HFFc6 (cell line): Measurements from ENCODE around the gene PDZD2. TPM values are rescaled to one million over a fixed set of nuclear protein-coding genes. Genes with fewer than 3 reads are reported as not detected.

Source experiments
- DNase-seq: peaks from one replicate; pipeline ENCODE4 v3.0.0-alpha.2; 2018
- H3K27ac Mint-ChIP-seq: 2 replicates; pipeline ENCODE4 v1.8.0; 2020; ENCODE audit warnings: mild to moderate bottlenecking, mixed read lengths
- H3K27me3 Mint-ChIP-seq: 2 replicates; pipeline ENCODE4 v1.8.0; 2021; ENCODE audit warnings: mild to moderate bottlenecking, moderate library complexity, mixed read lengths; ENCODE audit not compliant: insufficient read depth
- H3K36me3 Mint-ChIP-seq: 2 replicates; pipeline ENCODE4 v1.8.0; 2021; ENCODE audit warnings: low read depth, mixed read lengths
- H3K4me1 Mint-ChIP-seq: 2 replicates; pipeline ENCODE4 v1.8.0; 2020; ENCODE audit warnings: low read depth, mixed read lengths
- H3K4me3 Mint-ChIP-seq: 2 replicates; pipeline ENCODE4 v1.8.0; 2020; ENCODE audit warnings: mild to moderate bottlenecking, moderate library complexity, mixed read lengths
- H3K9me3 Mint-ChIP-seq: 2 replicates; pipeline ENCODE4 v1.8.0; 2020; ENCODE audit warnings: mild to moderate bottlenecking, mixed read lengths
- CTCF ChIP-seq: fragments of 200-600 bp; sonication (generic); IDR thresholded peaks from 2 replicates; pipeline ENCODE4 v1.5.0; 2021; ENCODE audit warnings: antibody characterized with exemption, mild to moderate bottlenecking
- total RNA-seq, 6 experiments: library from RNA; stranded (reverse); fragmentation: NEBNext Ultra II Directional; extraction: Animal tissue kit (Norgen Biotek cat#: 25700); gene quantifications; 2 replicates in 1 of 6; 3 replicates in 5 of 6; pipeline ENCODE4 v1.2.3, GENCODE V29; 2021

Gene PDZD2
- total RNA-seq, 6 experiments from 2014 or later: 0.02 to 0.12 (median 0.09) TPM

- H3K27ac Mint-ChIP-seq: no peak overlapping the region
- TF ChIP-seq CTCF: no peak
- H3K27me3 Mint-ChIP-seq: peaks cover 2% of the 10 kb centered on the region; the same call in 1 of the 2 replicates
- no peak overlapping the region for H3K4me3 Mint-ChIP-seq
- peaks cover 18% of the 10 kb centered on the region; the same call in 1 of the 2 replicates for H3K4me1 Mint-ChIP-seq
- DNase-seq: no peak
- H3K36me3 Mint-ChIP-seq: no peaks in the 10 kb centered on the region
- H3K9me3 Mint-ChIP-seq: no peaks in the 10 kb centered on the region
Observed at GRCh38 chr5:31982027-31982426, 343.1 kb downstream of the PDZD2 start.

GRCh38 chr5:31982621-31983020, 343.7 kb downstream of the PDZD2 start:
- H3K27me3 Mint-ChIP-seq: peaks cover 2% of the 10 kb centered on the region; the same call in 1 of the 2 replicates
- DNase-seq: no peak
- TF ChIP-seq CTCF: no peak
- no peaks in the 10 kb centered on the region for H3K36me3 Mint-ChIP-seq
- no peak overlapping the region for H3K27ac Mint-ChIP-seq
- no peak overlapping the region for H3K4me3 Mint-ChIP-seq
- no peaks in the 10 kb centered on the region for H3K9me3 Mint-ChIP-seq
- H3K4me1 Mint-ChIP-seq: peaks cover 23% of the 10 kb centered on the region

- peaks cover 2% of the 10 kb centered on the region; the same call in 1 of the 2 replicates for H3K27me3 Mint-ChIP-seq
- no peak overlapping the region for H3K4me3 Mint-ChIP-seq
- no peak for TF ChIP-seq CTCF
- DNase-seq: peak; percentile 20
- no peak overlapping the region for H3K27ac Mint-ChIP-seq
- H3K9me3 Mint-ChIP-seq: no peaks in the 10 kb centered on the region
- H3K36me3 Mint-ChIP-seq: peaks cover 5% of the 10 kb centered on the region; the same call in 1 of the 2 replicates
- peaks cover 35% of the 10 kb centered on the region for H3K4me1 Mint-ChIP-seq
Observed at GRCh38 chr5:31983851-31984250, 344.9 kb downstream of the PDZD2 start.

DNA sequence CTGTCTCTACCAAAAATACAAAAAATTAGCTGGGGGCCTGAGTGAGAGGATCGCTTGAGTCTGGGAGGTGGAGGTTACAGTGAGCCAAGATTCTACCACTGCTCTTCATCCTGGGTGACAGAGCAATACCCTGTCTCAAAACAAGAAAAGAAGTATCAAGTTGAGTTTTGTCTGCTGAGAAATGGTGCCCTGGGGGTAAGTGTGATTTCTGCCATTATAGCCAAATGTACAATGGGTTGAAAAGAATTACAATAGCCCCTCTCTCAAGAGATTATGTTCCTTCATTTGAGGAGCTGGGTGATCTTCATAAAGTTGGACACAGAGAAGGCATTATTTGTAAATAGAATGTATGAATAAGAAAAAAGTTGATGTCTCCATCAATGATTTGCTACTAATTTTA, 345.8 kb downstream of the PDZD2 start:
- DNase-seq: no peak
- Mint-ChIP-seq H3K4me3 (no peak overlapping the region), H3K9me3 (no peaks in the 10 kb centered on the region), H3K36me3 (peaks cover 5% of the 10 kb centered on the region; the same call in 1 of the 2 replicates), H3K4me1 (peaks cover 41% of the 10 kb centered on the region), H3K27me3 (peaks cover 2% of the 10 kb centered on the region; the same call in 1 of the 2 replicates), H3K27ac (no peak overlapping the region)
- TF ChIP-seq CTCF: no peak

DNA sequence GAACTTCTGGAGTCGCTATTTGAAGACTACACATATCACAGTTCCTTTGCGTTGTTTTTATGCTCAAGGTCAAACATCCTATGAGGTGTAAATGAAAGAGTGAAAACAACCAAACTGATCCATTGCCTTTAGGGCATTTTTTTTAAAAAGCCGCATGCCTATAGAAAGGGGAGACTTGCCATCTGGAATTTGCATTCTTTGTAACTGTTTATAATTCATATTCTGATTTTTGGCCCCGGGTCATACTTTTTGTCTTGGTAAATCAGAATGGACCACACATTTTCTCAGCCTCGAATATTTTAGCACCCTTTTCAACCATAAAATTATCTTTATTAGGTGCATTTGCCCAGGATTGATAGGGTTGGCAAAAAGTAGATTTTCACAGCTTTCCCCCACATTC, 347.2 kb downstream of the PDZD2 start:
- TF ChIP-seq CTCF: no peak
- Mint-ChIP-seq H3K27ac (no peak overlapping the region), H3K4me1 (peaks cover 55% of the 10 kb centered on the region)

More for the DNA sequence above, 347.2 kb downstream of the PDZD2 start:
- Mint-ChIP-seq H3K36me3 (peaks cover 8% of the 10 kb centered on the region; the same call in 1 of the 2 replicates), H3K4me3 (no peak overlapping the region), H3K27me3 (peaks cover 2% of the 10 kb centered on the region; the same call in 1 of the 2 replicates), H3K9me3 (no peaks in the 10 kb centered on the region)
- DNase-seq: no peak
